ENCODE data around the gene FAM3D. TPM values are rescaled to one million over a fixed set of nuclear protein-coding genes. Genes with fewer than 3 reads are reported as not detected.

The FAM3D gene
- total and polyA plus RNA-seq, 9 of the 15 experiments (the other 6 are each of a cell fraction or from before 2014, with no cell fraction given) = not detected

- TF ChIP-seq ZBTB9 (CRISPR knock-in tag; IDR thresholded peaks at IDR 0.05) = no peak
- no peak for TF ChIP-seq SMAD1 (IDR thresholded peaks at IDR 0.05; ENCODE audit: low read depth, low read length, partially characterized antibody)
- TF ChIP-seq ESRRB (CRISPR knock-in tag; IDR thresholded peaks at IDR 0.05; ENCODE audit: borderline replicate concordance) = no peak
Observed at GRCh38 chr3:58626841-58627569, 39.6 kb downstream of the FAM3D start (continued).

- no TSS peak for BruUV-seq (replicated peaks)
- H3K9me3 ChIP-seq (replicated peaks; ENCODE audit: control insufficient read depth, insufficient read depth, low read depth, low read length) = no peaks in the 10 kb centered on the region
- ChIA-PET POLR2A (interaction anchor here (0.7 kb wide), 1 partner anchor 38 kb away, joined by 4 read pairs; no protein-coding TSS in a partner anchor), CTCF (ENCODE audit: low intra/inter-chr PET ratio) (no interaction called here)
- H3K27me3 ChIP-seq (ENCODE audit: control insufficient read depth in 2 of 2, insufficient read depth in 2 of 2, low read length in 2 of 2) = peaks cover 3 to 56% of the 10 kb centered on the region in 2 experiments; a peak in 4 of 5 replicates
- DNase-seq (ENCODE audit: extremely low read depth in 1 of 4, low spot score in 3 of 4) = no peak
- no peak for ATAC-seq
- H3K27ac ChIP-seq (ENCODE audit: extremely low read depth, low read depth, low read length) = no peak overlapping the region
- intact Hi-C loops (cut with micrococcal nuclease) (no loop called here), in situ Hi-C loops (cut with MboI) (no loop called here)
- H3K4me1 ChIP-seq (replicated peaks in 1 of 2; ENCODE audit: control insufficient read depth in 2 of 2, insufficient read depth in 2 of 2, low read length in 2 of 2) = peaks cover 0 to 3% of the 10 kb centered on the region in 2 experiments; a peak in 2 of 5 replicates
- H3K4me3 ChIP-seq = no peak overlapping the region
- H3K9ac ChIP-seq (ENCODE audit: insufficient read depth in 1 of 2, low read depth in 2 of 2, low read length in 2 of 2) = no peak overlapping the region
- no peaks in the 10 kb centered on the region for H3K9me1 ChIP-seq (ENCODE audit: control insufficient read depth, insufficient read depth, low read length)
- no peak for FAIRE-seq
- WGBS (ENCODE audit: insufficient coverage, low coverage, missing lambda C conversion rate) = 0% methylated on average over 9 of the region's 9 CpGs
- TF ChIP-seq ZBTB34 (CRISPR knock-in tag; IDR thresholded peaks at IDR 0.05) (no peak), REST (IDR thresholded peaks at IDR 0.05; ENCODE audit: borderline replicate concordance) (peak; percentile 46; the same call in 1 of the 2 replicates), REST (CRISPR knock-in tag; IDR thresholded peaks at IDR 0.05; ENCODE audit: low read depth) (no peak), NCOR1 (IDR thresholded peaks at IDR 0.05) (no peak)
- no peak overlapping the region for H2AFZ ChIP-seq (ENCODE audit: low read depth, low read length)
- H3K79me2 ChIP-seq (ENCODE audit: control insufficient read depth, insufficient read depth, low read length) = no peaks in the 10 kb centered on the region
- H3K36me3 ChIP-seq (ENCODE audit: control insufficient read depth, insufficient read depth, low read length) = no peaks in the 10 kb centered on the region
- H4K20me1 ChIP-seq (replicated peaks; ENCODE audit: control insufficient read depth, insufficient read depth, low read length) = no peaks in the 10 kb centered on the region; the same call in 1 of the 2 replicates
- no peak overlapping the region for H3K4me2 ChIP-seq (ENCODE audit: insufficient read depth, low read length)
Observed at GRCh38 chr3:58625196-58625824, 41.3 kb downstream of the FAM3D start.

Measured in K562 (cell line).